OCI-LY1 (cell line): ENCODE data around the gene WNK2.
A peak's percentile ranks its signal among the peaks of the same experiment; 100 is the strongest.

Experiments
- H2AFZ ChIP-seq: fragments of 200-600 bp; sonication (generic), shearing (Covaris generic); 2 replicates; pipeline ENCODE4 v1.6.0; 2014; ENCODE audit warnings: antibody characterized with exemption, mild to moderate bottlenecking, low read length
- H3F3A ChIP-seq: fragments of 200-600 bp; sonication (generic), shearing (Covaris generic); 2 replicates; pipeline ENCODE4 v1.6.0; 2014; ENCODE audit warnings: mild to moderate bottlenecking, antibody characterized with exemption, low read length, moderate library complexity; ENCODE audit not compliant: insufficient read depth
- H3K27ac ChIP-seq: fragments of 200-600 bp; sonication (generic); 2 replicates; pipeline ENCODE4 v1.5.1; 2014; ENCODE audit warnings: low read length, mixed run types, mild to moderate bottlenecking, low read depth; ENCODE audit not compliant: poor library complexity, severe bottlenecking
- H3K27me3 ChIP-seq: fragments of 200-600 bp; sonication (generic); 2 replicates; pipeline ENCODE4 v1.6.0; 2014; ENCODE audit warnings: antibody characterized with exemption, mild to moderate bottlenecking, low read length, moderate library complexity; ENCODE audit not compliant: insufficient read depth
- H3K36me3 ChIP-seq: fragments of 200-600 bp; sonication (generic); 2 replicates; pipeline ENCODE4 v1.6.1; 2014; ENCODE audit warnings: mild to moderate bottlenecking, antibody characterized with exemption, low read length, moderate library complexity, mixed read lengths; ENCODE audit not compliant: insufficient read depth
- H3K4me1 ChIP-seq: fragments of 200-600 bp; sonication (generic); 2 replicates; pipeline ENCODE4 v1.5.1; 2014; ENCODE audit warnings: mild to moderate bottlenecking, low read length, moderate library complexity; ENCODE audit not compliant: insufficient read depth, severe bottlenecking
- H3K4me2 ChIP-seq: fragments of 200-600 bp; sonication (generic), shearing (Covaris generic); 2 replicates; pipeline ENCODE4 v1.6.1; 2014; ENCODE audit warnings: low read length
- H3K4me3 ChIP-seq: fragments of 200-600 bp; sonication (generic); 2 replicates; pipeline ENCODE4 v1.5.1; 2014; ENCODE audit warnings: low read length, low read depth, mild to moderate bottlenecking, mixed read lengths; ENCODE audit not compliant: poor library complexity, severe bottlenecking
- H3K79me2 ChIP-seq: fragments of 200-600 bp; shearing (Covaris generic); 2 replicates; pipeline ENCODE4 v1.6.1; 2016; ENCODE audit warnings: mixed run types, low read length, mixed read lengths; ENCODE audit not compliant: insufficient read depth
- H3K9ac ChIP-seq: fragments of 200-600 bp; sonication (generic), shearing (Covaris generic); 2 replicates; pipeline ENCODE4 v1.6.1; 2014; ENCODE audit warnings: mild to moderate bottlenecking, low read length, mixed read lengths
- H3K9me2 ChIP-seq: fragments of 200-600 bp; sonication (generic), shearing (Covaris generic); 2 replicates; pipeline ENCODE4 v1.6.1; 2014; ENCODE audit warnings: low read depth, mild to moderate bottlenecking, low read length, mixed read lengths
- H3K9me3 ChIP-seq: fragments of 200-600 bp; shearing (Covaris generic); 2 replicates; pipeline ENCODE4 v1.6.1; 2014; ENCODE audit warnings: low read length, mixed read lengths
- H4K20me1 ChIP-seq: fragments of 200-600 bp; sonication (generic), shearing (Covaris generic); 2 replicates; pipeline ENCODE4 v1.6.0; 2016; ENCODE audit warnings: mild to moderate bottlenecking, low read length; ENCODE audit not compliant: insufficient read depth
- CTCF ChIP-seq: fragments of 200-600 bp; sonication (generic), shearing (Covaris generic); IDR thresholded peaks from 2 replicates; pipeline ENCODE4 v1.5.1; 2017; ENCODE audit warnings: mild to moderate bottlenecking, antibody characterized with exemption, low read length, moderate library complexity, mixed read lengths
- EZH2 ChIP-seq: fragments of 200-600 bp; sonication (generic), shearing (Covaris generic); IDR thresholded peaks from 2 replicates; pipeline ENCODE4 v1.8.0; 2017; ENCODE audit warnings: borderline replicate concordance, mixed run types, mild to moderate bottlenecking, antibody characterized with exemption, low read length, moderate library complexity, mixed read lengths

Gene WNK2

DNA sequence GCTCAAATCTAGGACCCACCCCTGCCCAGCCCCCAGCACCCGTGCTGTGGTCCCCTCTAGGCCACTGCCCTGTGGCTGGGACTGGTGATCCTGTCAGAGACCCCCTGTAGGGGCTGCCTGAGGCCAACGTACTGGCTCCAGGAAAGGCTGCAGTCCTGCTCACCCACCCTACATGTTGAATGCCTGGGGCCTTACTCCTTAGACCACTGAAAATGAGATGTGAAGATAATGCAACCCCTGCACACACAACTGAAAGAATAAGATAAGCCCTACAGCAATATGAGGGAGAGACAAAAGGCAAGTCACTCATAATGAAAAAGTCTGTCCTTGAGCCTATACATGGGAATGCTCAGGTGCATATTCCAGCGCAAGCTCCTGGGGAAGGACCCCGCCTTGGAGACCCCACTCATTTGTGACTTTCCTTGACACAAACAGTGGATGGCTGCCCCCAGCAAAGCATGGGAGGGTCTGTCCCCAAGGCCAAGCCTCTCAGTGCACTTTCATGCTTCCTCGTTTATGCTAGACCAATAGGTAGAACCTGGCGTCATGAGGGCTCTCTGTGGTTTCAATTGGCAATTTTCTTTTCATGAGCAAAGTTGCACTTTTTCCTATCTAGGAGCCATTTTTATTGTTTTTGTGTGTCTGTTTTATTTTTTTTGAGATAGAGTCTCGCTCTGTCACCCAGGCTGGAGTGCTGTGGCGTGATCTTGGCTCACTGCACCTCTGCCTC lies 12.5 kb upstream of the WNK2 start:
- Histone ChIP-seq H3K27me3 (no peaks in the 10 kb centered on the region), H2AFZ (no peak overlapping the region), H4K20me1 (no peaks in the 10 kb centered on the region), H3K4me2 (no peak overlapping the region), H3K4me3 (no peak overlapping the region), H3K9me2 (no peaks in the 10 kb centered on the region), H3K79me2 (no peaks in the 10 kb centered on the region), H3K4me1 (peaks cover 16% of the 10 kb centered on the region), H3F3A (no peaks in the 10 kb centered on the region), H3K36me3 (no peaks in the 10 kb centered on the region), H3K9me3 (no peaks in the 10 kb centered on the region), H3K9ac (no peak overlapping the region), H3K27ac (no peak overlapping the region)
- TF ChIP-seq CTCF: no peak
- TF ChIP-seq EZH2: no peak

GRCh38 chr9:93172666-93173364 lies 11.1 kb upstream of the WNK2 start:
- H3K27me3 ChIP-seq: no peaks in the 10 kb centered on the region
- no peak overlapping the region for H3K27ac ChIP-seq
- H3F3A ChIP-seq: no peaks in the 10 kb centered on the region
- H3K36me3 ChIP-seq: no peaks in the 10 kb centered on the region
- no peak overlapping the region for H3K9ac ChIP-seq
- no peak for TF ChIP-seq CTCF
- H3K9me2 ChIP-seq: no peaks in the 10 kb centered on the region
- peaks cover 16% of the 10 kb centered on the region for H3K4me1 ChIP-seq
- no peak overlapping the region; the same call in 1 of the 2 replicates for H3K4me2 ChIP-seq
- no peak overlapping the region for H2AFZ ChIP-seq
- no peaks in the 10 kb centered on the region for H4K20me1 ChIP-seq
- no peak overlapping the region for H3K4me3 ChIP-seq
- no peaks in the 10 kb centered on the region for H3K79me2 ChIP-seq
- no peaks in the 10 kb centered on the region for H3K9me3 ChIP-seq

DNA sequence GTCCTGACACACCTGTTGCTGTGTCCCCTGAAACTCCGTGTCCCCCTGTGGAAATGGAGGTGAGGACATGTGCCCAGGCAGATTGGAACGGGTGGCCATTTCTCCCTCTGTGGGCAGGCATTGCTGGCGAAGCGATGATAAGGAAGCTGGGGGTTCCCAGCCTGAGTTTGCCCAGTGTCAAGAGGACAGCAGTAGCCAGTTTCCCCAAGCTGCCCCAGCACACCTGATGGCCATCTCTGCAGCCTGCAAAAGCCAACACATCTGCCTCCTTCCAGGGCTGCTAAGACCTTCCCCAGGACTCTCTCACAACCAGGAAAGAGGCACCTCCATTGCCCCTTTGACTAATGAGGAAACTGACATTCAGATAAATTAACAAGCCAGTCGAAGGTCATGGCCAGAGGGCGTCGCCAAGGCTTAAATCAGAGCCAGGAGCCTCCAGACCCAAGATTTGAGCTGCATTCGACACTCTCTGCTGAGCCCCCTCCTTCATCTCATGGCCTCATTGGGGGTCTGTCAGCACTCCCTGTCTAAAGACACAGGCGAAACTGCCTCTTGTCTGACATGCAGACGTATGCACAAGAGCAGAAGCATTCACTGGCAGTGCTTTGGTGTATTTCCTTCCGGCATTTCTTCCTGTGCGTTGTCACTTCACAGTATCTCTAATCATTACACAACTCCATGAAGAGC lies 10.4 kb upstream of the WNK2 start:
- peak overlapping the region; percentile 6; the same call in 1 of the 2 replicates for H3K4me2 ChIP-seq
- H3K4me1 ChIP-seq: peaks cover 16% of the 10 kb centered on the region
- no peak overlapping the region for H3K4me3 ChIP-seq
- H4K20me1 ChIP-seq: no peaks in the 10 kb centered on the region
- no peaks in the 10 kb centered on the region for H3K9me3 ChIP-seq
- TF ChIP-seq CTCF (no peak), EZH2 (no peak)
- no peaks in the 10 kb centered on the region for H3K36me3 ChIP-seq
- no peak overlapping the region for H3K9ac ChIP-seq
- H2AFZ ChIP-seq: no peak overlapping the region
- no peaks in the 10 kb centered on the region for H3K27me3 ChIP-seq
- H3K27ac ChIP-seq: no peak overlapping the region
- no peaks in the 10 kb centered on the region for H3F3A ChIP-seq
- H3K79me2 ChIP-seq: no peaks in the 10 kb centered on the region
- H3K9me2 ChIP-seq: no peaks in the 10 kb centered on the region
